DOHH2 (cell line): ENCODE data around the gene FSD1L.
"Not testable (repeated sequence)": the region's sequence is repeated elsewhere in the genome, so short reads cannot be mapped to it uniquely, and the experiment has no call there.

Experiments
- H3F3A ChIP-seq: fragments of 200-600 bp; sonication (generic), shearing (Covaris generic); 2 replicates; pipeline ENCODE4 v1.6.0; 2016; ENCODE audit warnings: antibody characterized with exemption, mild to moderate bottlenecking; ENCODE audit not compliant: control insufficient read depth, insufficient read depth
- H3K27ac ChIP-seq: fragments of 200-600 bp; sonication (generic); 2 replicates; pipeline ENCODE4 v1.5.1; 2014; ENCODE audit warnings: low read depth, mild to moderate bottlenecking, low read length, moderate library complexity
- H3K27me3 ChIP-seq: fragments of 200-600 bp; sonication (generic); 2 replicates; pipeline ENCODE4 v1.6.1; 2014; ENCODE audit warnings: mild to moderate bottlenecking, low read length, mixed read lengths; ENCODE audit not compliant: control insufficient read depth
- H3K36me3 ChIP-seq: fragments of 200-600 bp; sonication (generic); 2 replicates; pipeline ENCODE4 v1.6.1; 2014; ENCODE audit warnings: mild to moderate bottlenecking, low read length, moderate library complexity, mixed read lengths; ENCODE audit not compliant: control insufficient read depth
- H3K4me1 ChIP-seq: fragments of 200-600 bp; sonication (generic); 2 replicates; pipeline ENCODE4 v1.6.1; 2014; ENCODE audit warnings: mild to moderate bottlenecking, low read length, mixed read lengths; ENCODE audit not compliant: control insufficient read depth
- H3K4me2 ChIP-seq: fragments of 200-600 bp; sonication (generic); 2 replicates; pipeline ENCODE4 v1.6.0; 2014; ENCODE audit warnings: mild to moderate bottlenecking, low read length, moderate library complexity
- H3K4me3 ChIP-seq: fragments of 200-600 bp; sonication (generic); 2 replicates; pipeline ENCODE4 v1.5.1; 2014; ENCODE audit warnings: mild to moderate bottlenecking, low read length, mixed read lengths
- H3K79me2 ChIP-seq: fragments of 200-600 bp; sonication (generic); 2 replicates; pipeline ENCODE4 v1.6.1; 2014; ENCODE audit warnings: mild to moderate bottlenecking, low read length, mixed read lengths; ENCODE audit not compliant: control insufficient read depth
- H3K9me2 ChIP-seq: fragments of 200-600 bp; sonication (generic); replicated peaks from 2 replicates; pipeline ENCODE4 v1.6.1; 2014; ENCODE audit warnings: mild to moderate bottlenecking, low read length, mixed read lengths; ENCODE audit not compliant: control insufficient read depth
- H3K9me3 ChIP-seq: fragments of 200-600 bp; sonication (generic); 2 replicates; pipeline ENCODE4 v1.6.1; 2014; ENCODE audit warnings: antibody characterized with exemption, low read length, mixed read lengths; ENCODE audit not compliant: control insufficient read depth, insufficient read depth
- H4K20me1 ChIP-seq: fragments of 200-600 bp; sonication (generic); 2 replicates; pipeline ENCODE4 v1.6.0; 2014; ENCODE audit warnings: low read depth, mild to moderate bottlenecking, antibody characterized with exemption, low read length, moderate library complexity; ENCODE audit not compliant: control insufficient read depth, insufficient read depth
- CTCF ChIP-seq: fragments of 200-600 bp; sonication (generic); IDR thresholded peaks from one replicate; pipeline ENCODE4 v1.5.1; 2014; ENCODE audit warnings: antibody characterized with exemption, mild to moderate bottlenecking, low read depth, low read length; ENCODE audit not compliant: poor library complexity, severe bottlenecking
- EZH2phosphoT487 ChIP-seq: fragments of 200-600 bp; sonication (generic); IDR thresholded peaks from 2 replicates; pipeline ENCODE4 v1.6.1; 2017; ENCODE audit warnings: borderline replicate concordance, mild to moderate bottlenecking, antibody characterized with exemption, low read length, moderate library complexity, mixed read lengths

FSD1L gene

GRCh38 chr9:105557804-105558610 lies 110.2 kb downstream of the FSD1L start, which contains the start of gene FKTN:
Gene FKTN, plus strand, starts transcription at chr9:105558131. Its CDS starts 16,902 bp downstream, at chr9:105575033.
- H3K4me2 ChIP-seq = peak within 1 kb of the TSS; percentile 86
- TF ChIP-seq EZH2phosphoT487 (no peak), CTCF (no peak)
- H3K4me1 ChIP-seq = peaks cover 13% of the 10 kb centered on the region
- peaks cover 18% of the 10 kb centered on the region for H3K36me3 ChIP-seq
- H4K20me1 ChIP-seq = no peaks in the 10 kb centered on the region
- H3K27me3 ChIP-seq = no peaks in the 10 kb centered on the region
- H3K79me2 ChIP-seq = peaks cover 27% of the 10 kb centered on the region
- H3K9me2 ChIP-seq = no peaks in the 10 kb centered on the region
- H3K9me3 ChIP-seq = peaks cover 13% of the 10 kb centered on the region
- H3K4me3 ChIP-seq = peak within 1 kb of the TSS; percentile 94
- H3F3A ChIP-seq = peaks cover 5% of the 10 kb centered on the region; the same call in 1 of the 2 replicates
- no peak within 1 kb of the TSS; the same call in 1 of the 2 replicates for H3K27ac ChIP-seq

- no peaks in the 10 kb centered on the region for H4K20me1 ChIP-seq
- H3K36me3 ChIP-seq = peaks cover 10% of the 10 kb centered on the region
- H3K4me1 ChIP-seq = no peaks in the 10 kb centered on the region
- H3K4me2 ChIP-seq = no peak overlapping the region
- H3K79me2 ChIP-seq = no peaks in the 10 kb centered on the region
- no peaks in the 10 kb centered on the region for H3K27me3 ChIP-seq
- no peaks in the 10 kb centered on the region for H3K9me2 ChIP-seq
- H3K27ac ChIP-seq = no peak overlapping the region
- TF ChIP-seq EZH2phosphoT487 (no peak), CTCF (no peak)
- H3K9me3 ChIP-seq = no peaks in the 10 kb centered on the region
- H3K4me3 ChIP-seq = no peak overlapping the region
- no peaks in the 10 kb centered on the region for H3F3A ChIP-seq
Measured at GRCh38 chr9:105572455-105572854, 124.6 kb downstream of the FSD1L start.

- not testable (repeated sequence) for H3F3A ChIP-seq, H4K20me1 ChIP-seq, H3K4me2 ChIP-seq, H3K27ac ChIP-seq, H3K79me2 ChIP-seq, H3K9me2 ChIP-seq, H3K27me3 ChIP-seq, H3K4me3 ChIP-seq, H3K9me3 ChIP-seq, H3K36me3 ChIP-seq, H3K4me1 ChIP-seq
Measured at GRCh38 chr9:105579952-105580351, 132.1 kb downstream of the FSD1L start.

DNA sequence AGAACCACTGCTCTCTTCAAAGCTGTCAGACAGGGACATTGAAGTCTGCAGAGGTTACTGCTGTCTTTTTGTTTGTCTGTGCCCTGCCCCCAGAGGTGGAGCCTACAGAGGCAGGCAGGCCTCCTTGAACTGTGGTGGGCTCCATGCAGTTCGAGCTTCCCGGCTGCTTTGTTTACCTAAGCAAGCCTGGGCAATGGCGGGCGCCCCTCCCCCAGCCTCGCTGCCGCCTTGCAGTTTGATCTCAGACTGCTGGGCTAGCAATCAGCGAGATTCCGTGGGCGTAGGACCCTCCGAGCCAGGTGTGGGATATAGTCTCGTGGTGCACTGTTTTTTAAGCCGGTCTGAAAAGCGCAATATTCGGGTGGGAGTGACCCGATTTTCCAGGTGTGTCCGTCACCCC lies 133.7 kb downstream of the FSD1L start:
- H3K27ac ChIP-seq, H4K20me1 ChIP-seq, H3K4me3 ChIP-seq, H3K27me3 ChIP-seq, H3K9me3 ChIP-seq, H3K9me2 ChIP-seq, H3K4me2 ChIP-seq, H3F3A ChIP-seq, H3K79me2 ChIP-seq, H3K4me1 ChIP-seq, H3K36me3 ChIP-seq: not testable (repeated sequence)
